B cell (primary cell): ENCODE results near the gene CYP20A1. TPM values are rescaled to one million over a fixed set of nuclear protein-coding genes. Genes with fewer than 3 reads are reported as not detected.

Experiments used
- ATAC-seq: fragments of 200-7000 bp; cut with Tn5 transposase; one replicate; pipeline ENCODE4 v1.10.0; 2021; ENCODE audit warnings: low read depth, mild to moderate bottlenecking, moderate number of reproducible peaks, moderate library complexity
- CTCF ChIA-PET: fragments of 350-600 bp; sonication (Branson Sonifier 250); formaldehyde crosslinking; loops from one replicate; lab custom pipeline; 2021; ENCODE audit warnings: antibody characterized with exemption, inconsistent platforms; lab: Charles Lee
- POLR2A ChIA-PET: fragments of 350-600 bp; sonication (Branson Sonifier 250); formaldehyde crosslinking; loops from one replicate; lab custom pipeline; 2021; ENCODE audit warnings: antibody characterized with exemption; lab: Charles Lee
- DNase-seq: peaks from one replicate; pipeline ENCODE4 v3.0.0; 2013
- H2AFZ ChIP-seq: 2 replicates; pipeline ENCODE4 v1.6.1; 2012; ENCODE audit warnings: mild to moderate bottlenecking, low read depth, low read length; ENCODE audit not compliant: insufficient read depth, poor library complexity, severe bottlenecking
- H3K27ac ChIP-seq, 2 donors: 1 replicate in 1 of 2; 2 replicates in 1 of 2; pipeline ENCODE4 v1.5.1; 2012 to 2013; ENCODE audit warnings: low read length in 2 of 2, mild to moderate bottlenecking in 2 of 2, moderate library complexity in 1 of 2
- H3K27me3 ChIP-seq, 4 experiments: fragments of 200-600 bp in 1 of 4; sonication (generic) in 1 of 4; replicated peaks in 1 of 4; 1 replicate in 2 of 4; 2 replicates in 2 of 4; pipeline versions ENCODE4 v1.6.1 to v1.7.0; 2013 to 2016; ENCODE audit warnings: low read length in 3 of 4, mild to moderate bottlenecking in 2 of 4, mixed read lengths in 1 of 4, moderate library complexity in 1 of 4; ENCODE audit not compliant: insufficient read depth in 4 of 4, control insufficient read depth in 3 of 4; ENCODE audit errors: control extremely low read depth in 1 of 4
- H3K36me3 ChIP-seq, 2 experiments: replicated peaks in 1 of 2; 1 replicate in 1 of 2; 2 replicates in 1 of 2; pipeline versions ENCODE4 v1.6.1 to v1.7.1; 2013; ENCODE audit warnings: low read length in 1 of 2; ENCODE audit not compliant: insufficient read depth in 2 of 2, control insufficient read depth in 1 of 2; ENCODE audit errors: control extremely low read depth in 1 of 2, extremely low read depth in 1 of 2
- H3K4me1 ChIP-seq, 2 donors: fragments of 200-600 bp in 1 of 2; sonication (generic) in 1 of 2; 1 replicate in 1 of 2; 2 replicates in 1 of 2; pipeline versions ENCODE4 v1.5.1 to v1.6.1; 2013 to 2017; ENCODE audit warnings: low read length in 2 of 2; ENCODE audit not compliant: control insufficient read depth in 2 of 2, insufficient read depth in 2 of 2
- H3K4me2 ChIP-seq: replicated peaks from 2 replicates; pipeline ENCODE3; 2012; ENCODE audit warnings: mild to moderate bottlenecking, low read depth, low read length; ENCODE audit not compliant: poor library complexity, severe bottlenecking
- H3K4me3 ChIP-seq, 5 experiments: fragments of 200-600 bp in 1 of 5; sonication (generic) in 1 of 5; 1 replicate in 3 of 5; 2 replicates in 2 of 5; pipeline versions ENCODE4 v1.5.1 to v1.7.0; 2011 to 2016; ENCODE audit warnings: low read length in 4 of 5, mild to moderate bottlenecking in 4 of 5, low read depth in 2 of 5, control low read depth in 1 of 5, moderate library complexity in 1 of 5; ENCODE audit not compliant: insufficient read depth in 1 of 5; ENCODE audit errors: control extremely low read depth in 1 of 5, extremely low read depth in 1 of 5
- H3K79me2 ChIP-seq: fragments of 200-600 bp; sonication (generic); one replicate; pipeline ENCODE4 v1.6.0; 2016; ENCODE audit warnings: low read length; ENCODE audit not compliant: control insufficient read depth, insufficient read depth
- H3K9ac ChIP-seq: fragments of 200-600 bp; sonication (generic); 2 replicates; pipeline ENCODE4 v1.6.1; 2017; ENCODE audit warnings: mild to moderate bottlenecking, low read length, moderate library complexity
- H3K9me3 ChIP-seq, 3 donors: one replicate each; pipeline versions ENCODE4 v1.6.1 to v1.7.1; 2013; ENCODE audit warnings: low read length in 2 of 3; ENCODE audit not compliant: control insufficient read depth in 2 of 3, insufficient read depth in 1 of 3; ENCODE audit errors: control extremely low read depth in 1 of 3
- H4K20me1 ChIP-seq: 2 replicates; pipeline ENCODE4 v1.6.0; 2012; ENCODE audit warnings: mild to moderate bottlenecking, low read length; ENCODE audit not compliant: insufficient read depth, control insufficient read depth, poor library complexity, severe bottlenecking
- H3K27ac Mint-ChIP-seq: one replicate; pipeline ENCODE4 v1.8.0; 2021; ENCODE audit warnings: mixed read lengths
- H3K27me3 Mint-ChIP-seq: one replicate; pipeline ENCODE4 v1.8.0; 2021; ENCODE audit warnings: mixed read lengths
- H3K4me1 Mint-ChIP-seq: one replicate; pipeline ENCODE4 v1.8.0; 2021; ENCODE audit warnings: mixed read lengths
- H3K4me3 Mint-ChIP-seq: one replicate; pipeline ENCODE4 v1.8.0; 2021; ENCODE audit warnings: mixed read lengths
- H3K9me3 Mint-ChIP-seq: one replicate; pipeline ENCODE4 v1.8.0; 2022; ENCODE audit warnings: mixed read lengths; ENCODE audit not compliant: insufficient read depth
- EZH2 ChIP-seq: IDR thresholded peaks from 2 replicates; pipeline ENCODE4 v1.6.1; 2012; ENCODE audit warnings: borderline replicate concordance, low read depth, mild to moderate bottlenecking, moderate library complexity, low read length; ENCODE audit not compliant: insufficient read depth, poor library complexity, severe bottlenecking
- WGBS: methylation state at CpG from one replicate; pipeline ENCODE4 v1.1.5; 2013; ENCODE audit warnings: missing lambda C conversion rate; ENCODE audit not compliant: insufficient coverage; 5-methylcytosine and 5-hydroxymethylcytosine counted together
- intact Hi-C: fragments of 100-400 bp; cut with micrococcal nuclease; formaldehyde crosslinking; loops from one replicate; pipeline ENCODE4 v1.10.0; 2022
- polyA plus RNA-seq: library from polyadenylated mRNA; depleted of rRNA; stranded (reverse); fragments of >200 nt; gene quantifications from 2 replicates; pipeline ENCODE4 v1.2.3, GENCODE V29; 2012
- total RNA-seq, 2 donors: library from RNA; stranded (reverse); fragments of 120-200 nt in 1 of 2; gene quantifications; 1 replicate in 1 of 2; 2 replicates in 1 of 2; pipeline versions ENCODE4 v1.2.3 to v1.2.4, GENCODE V29; 2013 to 2022
- TF ChIP-seq, protein P1 (sequence below): fragments of 200-600 bp; IDR thresholded peaks from one replicate; pipeline ENCODE4 v1.8.0; 2022; ENCODE audit warnings: antibody characterized with exemption, mild to moderate bottlenecking

CYP20A1 gene
- total and polyA plus RNA-seq, 2 donors (not counting 1 experiment from before 2014, with no cell fraction given), result 16.2 to 38.5 TPM

DNA sequence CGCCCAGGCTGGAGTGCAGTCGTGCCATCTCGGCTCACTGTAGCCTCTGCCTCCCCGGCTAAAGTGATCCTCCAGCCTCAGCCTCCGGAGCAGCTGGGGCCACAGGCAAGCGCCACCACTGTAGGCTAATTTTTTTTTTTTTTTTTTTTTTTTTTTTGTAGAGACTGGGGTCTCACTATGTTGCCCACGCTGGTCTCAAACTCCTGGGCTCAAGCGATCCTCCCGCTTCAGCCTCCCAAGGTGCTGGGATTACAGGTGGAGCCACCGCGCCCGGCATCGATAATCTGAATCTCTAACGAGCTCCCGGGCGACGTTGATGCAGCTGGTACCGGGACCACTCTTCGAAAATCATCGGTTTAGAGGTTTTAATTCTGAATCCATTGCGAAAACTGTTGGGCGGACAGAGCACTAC is 520 bp upstream of the CYP20A1 start:
- peaks cover 0 to 6% of the 10 kb centered on the region in 2 experiments for H3K36me3 ChIP-seq
- H3K27ac ChIP-seq, result peak overlapping the region; percentile 88 to 94
- ATAC-seq, result no peak
- no peaks in the 10 kb centered on the region for H3K27me3 ChIP-seq
- H3K9me3 Mint-ChIP-seq, result no peaks in the 10 kb centered on the region
- H3K9me3 ChIP-seq, result no peaks in the 10 kb centered on the region
- intact Hi-C loops, result loop anchor here (1.0 to 5.0 kb wide), 3 partner anchors 91 to 1786 kb away; partner anchors contain the start of genes ABI2, NBEAL1, STRADB and TRAK2
- H3K4me3 ChIP-seq, result peak overlapping the region; percentile 63 to 98 (median 83)
- H4K20me1 ChIP-seq, result peaks cover 22% of the 10 kb centered on the region
- H3K4me1 ChIP-seq, result peaks cover 17 to 19% of the 10 kb centered on the region in 2 donors
- ChIA-PET CTCF (interaction anchor here (0.5 to 2.6 kb wide), 7 partner anchors 11 to 993 kb away, joined by 3 to 15 read pairs (median 5); partner anchors contain the start of genes CARF and WDR12), POLR2A (interaction anchor here (0.6 to 1.9 kb wide), 4 partner anchors 13 to 1985 kb away, joined by 4 to 10 read pairs (median 4); partner anchors contain the start of genes CARF and WDR12)
- peak overlapping the region; percentile 79 for H2AFZ ChIP-seq
- peaks cover 29% of the 10 kb centered on the region for H3K4me1 Mint-ChIP-seq
- WGBS, result 16% methylated on average over 18 of the region's 22 CpGs
- H3K4me3 Mint-ChIP-seq, result peak overlapping the region; percentile 96
- peaks cover 39% of the 10 kb centered on the region for H3K79me2 ChIP-seq
- H3K27me3 Mint-ChIP-seq, result no peaks in the 10 kb centered on the region
- H3K27ac Mint-ChIP-seq, result peak overlapping the region; percentile 98
- no peak for DNase-seq
- H3K9ac ChIP-seq, result peak overlapping the region; percentile 73
- TF ChIP-seq, protein P1, sequence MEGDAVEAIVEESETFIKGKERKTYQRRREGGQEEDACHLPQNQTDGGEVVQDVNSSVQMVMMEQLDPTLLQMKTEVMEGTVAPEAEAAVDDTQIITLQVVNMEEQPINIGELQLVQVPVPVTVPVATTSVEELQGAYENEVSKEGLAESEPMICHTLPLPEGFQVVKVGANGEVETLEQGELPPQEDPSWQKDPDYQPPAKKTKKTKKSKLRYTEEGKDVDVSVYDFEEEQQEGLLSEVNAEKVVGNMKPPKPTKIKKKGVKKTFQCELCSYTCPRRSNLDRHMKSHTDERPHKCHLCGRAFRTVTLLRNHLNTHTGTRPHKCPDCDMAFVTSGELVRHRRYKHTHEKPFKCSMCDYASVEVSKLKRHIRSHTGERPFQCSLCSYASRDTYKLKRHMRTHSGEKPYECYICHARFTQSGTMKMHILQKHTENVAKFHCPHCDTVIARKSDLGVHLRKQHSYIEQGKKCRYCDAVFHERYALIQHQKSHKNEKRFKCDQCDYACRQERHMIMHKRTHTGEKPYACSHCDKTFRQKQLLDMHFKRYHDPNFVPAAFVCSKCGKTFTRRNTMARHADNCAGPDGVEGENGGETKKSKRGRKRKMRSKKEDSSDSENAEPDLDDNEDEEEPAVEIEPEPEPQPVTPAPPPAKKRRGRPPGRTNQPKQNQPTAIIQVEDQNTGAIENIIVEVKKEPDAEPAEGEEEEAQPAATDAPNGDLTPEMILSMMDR, result no peak
- TF ChIP-seq EZH2, result no peak
- peak overlapping the region; percentile 77 for H3K4me2 ChIP-seq

DNA sequence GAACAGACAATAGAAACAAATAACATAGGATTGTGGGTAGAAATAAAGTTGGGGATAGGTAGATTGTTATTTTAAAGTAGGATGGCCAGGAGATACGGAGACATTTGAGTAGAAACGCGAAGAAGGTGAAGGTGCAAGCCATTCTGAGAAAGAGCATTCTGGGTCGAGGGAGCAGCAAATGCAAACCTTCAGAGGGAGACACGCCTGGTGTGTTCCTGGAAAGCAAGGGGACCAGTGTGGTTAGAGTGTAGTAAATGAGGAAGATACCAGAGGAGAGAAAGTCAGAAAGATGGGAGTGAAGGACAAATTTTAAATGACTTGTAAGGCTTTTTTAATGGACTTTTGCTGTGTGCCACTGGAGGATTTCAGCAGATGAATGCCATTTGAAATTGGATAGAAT is 1.7 kb downstream of the CYP20A1 start:
- Mint-ChIP-seq H3K27me3 (no peaks in the 10 kb centered on the region), H3K27ac (peak overlapping the region; percentile 98), H3K4me1 (peaks cover 35% of the 10 kb centered on the region), H3K4me3 (peak overlapping the region; percentile 96), H3K9me3 (no peaks in the 10 kb centered on the region)
- no peak for ATAC-seq
- ChIA-PET CTCF (no interaction called here), POLR2A (no interaction called here)
- H3K27ac ChIP-seq, result no peak overlapping the region
- H3K4me2 ChIP-seq, result peak overlapping the region; percentile 77
- H3K79me2 ChIP-seq, result peaks cover 57% of the 10 kb centered on the region
- TF ChIP-seq, protein P1, result no peak
- TF ChIP-seq EZH2, result no peak
- DNase-seq, result no peak
- no peak overlapping the region for H3K4me3 ChIP-seq
- H3K27me3 ChIP-seq, result no peaks in the 10 kb centered on the region
- H3K36me3 ChIP-seq, result peaks cover 0 to 10% of the 10 kb centered on the region in 2 experiments
- H2AFZ ChIP-seq, result no peak overlapping the region
- H4K20me1 ChIP-seq, result peaks cover 35% of the 10 kb centered on the region
- no peaks in the 10 kb centered on the region for H3K9me3 ChIP-seq
- WGBS, result 75% methylated on average over 5 of the region's 5 CpGs
- intact Hi-C loops, result no loop called here
- peaks cover 17 to 19% of the 10 kb centered on the region in 2 donors for H3K4me1 ChIP-seq
- H3K9ac ChIP-seq, result peak overlapping the region; percentile 73
